HepG2 (cell line): ENCODE results near the gene SASH1. TPM values are rescaled to one million over a fixed set of nuclear protein-coding genes. Genes with fewer than 3 reads are reported as not detected.

Experiments used
- ATAC-seq: fragments of 200-7000 bp; cut with Tn5 transposase; 3 replicates; pipeline ENCODE4 v1.9.1; 2020; ENCODE audit warnings: mild to moderate bottlenecking, moderate library complexity
- BruUV-seq: library from RNA; stranded (reverse); fragments of 400-500 nt; replicated peaks from 2 replicates; lab custom pipeline; 2021; lab: Mats Ljungman, UMichigan
- CTCF ChIA-PET: fragments of 300-600 bp; formaldehyde crosslinking; extraction: SDS; loops from one replicate; lab custom pipeline; 2021; ENCODE audit warnings: low total read pairs, inconsistent platforms, low intra/inter-chr PET ratio; lab: Yijun Ruan, JAX
- POLR2A ChIA-PET: fragments of 350-600 bp; sonication (Branson Sonifier 250); formaldehyde crosslinking; loops from one replicate; lab custom pipeline; 2020; ENCODE audit warnings: antibody characterized with exemption, inconsistent platforms; lab: Yijun Ruan, JAX
- DNase-seq: peaks from one replicate; pipeline ENCODE4 v3.0.0-alpha.2; 2015; ENCODE audit warnings: low spot score
- FAIRE-seq: peaks from 3 replicates; lab custom pipeline; 2011; peaks lifted over from hg19 to GRCh38; lab: Jason Lieb, UNC
- H2AFZ ChIP-seq: one replicate; pipeline ENCODE4 v1.6.1; 2011; ENCODE audit warnings: low read length, inconsistent platforms
- H3K27ac ChIP-seq: fragments of 300-600 bp; 3 replicates; pipeline ENCODE4 v1.8.0; 2011; ENCODE audit warnings: mixed run types, mild to moderate bottlenecking, mixed read lengths, low read length, inconsistent platforms; ENCODE audit not compliant: insufficient read depth; ENCODE audit errors: extremely low read length
- H3K27me3 ChIP-seq, 2 experiments: fragments of 200-600 bp in 1 of 2; 2 replicates in 1 of 2; 3 replicates in 1 of 2; pipeline versions ENCODE4 v1.6.0 to v1.8.0; 2011; ENCODE audit warnings: low read length in 2 of 2, mild to moderate bottlenecking in 2 of 2, moderate library complexity in 2 of 2, inconsistent platforms in 1 of 2; ENCODE audit not compliant: insufficient read depth in 2 of 2, control insufficient read depth in 1 of 2
- H3K36me3 ChIP-seq, 2 experiments: fragments of 200-600 bp in 1 of 2; replicated peaks in 1 of 2; 2 replicates in 1 of 2; 3 replicates in 1 of 2; pipeline versions ENCODE4 v1.5.1 to v1.8.0; 2011; ENCODE audit warnings: low read length in 2 of 2, inconsistent platforms in 1 of 2; ENCODE audit not compliant: insufficient read depth in 2 of 2, control insufficient read depth in 1 of 2
- H3K4me1 ChIP-seq: 2 replicates; pipeline ENCODE4 v1.5.1; 2012; ENCODE audit warnings: low read length, inconsistent platforms; ENCODE audit not compliant: insufficient read depth
- H3K4me2 ChIP-seq: 2 replicates; pipeline ENCODE4 v1.6.0; 2011; ENCODE audit warnings: low read depth, low read length, inconsistent platforms
- H3K4me3 ChIP-seq, 3 experiments: fragments of 200-600 bp in 1 of 3; sonication (generic), shearing (Covaris generic) in 1 of 3; replicated peaks in 1 of 3; 2 replicates each; pipeline ENCODE4 v1.5.1; 2011 to 2016; ENCODE audit warnings: low read length in 3 of 3, inconsistent platforms in 2 of 3, low read depth in 2 of 3, mild to moderate bottlenecking in 2 of 3, control low read depth in 1 of 3, mixed read lengths in 1 of 3; ENCODE audit not compliant: insufficient read depth in 1 of 3
- H3K79me2 ChIP-seq: one replicate; pipeline ENCODE4 v1.6.1; 2011; ENCODE audit warnings: low read length, inconsistent platforms; ENCODE audit not compliant: insufficient read depth
- H3K9ac ChIP-seq: 2 replicates; pipeline ENCODE4 v1.6.0; 2011; ENCODE audit warnings: mild to moderate bottlenecking, low read depth, low read length, inconsistent platforms; ENCODE audit not compliant: insufficient read depth
- H3K9me3 ChIP-seq: 2 replicates; pipeline ENCODE4 v1.5.1; 2012; ENCODE audit warnings: mild to moderate bottlenecking, low read length
- H4K20me1 ChIP-seq: 2 replicates; pipeline ENCODE4 v1.6.0; 2011; ENCODE audit warnings: inconsistent platforms, mild to moderate bottlenecking, low read length, moderate library complexity; ENCODE audit not compliant: insufficient read depth
- ARID4A ChIP-seq: sonication (generic); formaldehyde crosslinking; IDR thresholded peaks from 2 replicates; pipeline ENCODE4 v1.5.0; 2020; ENCODE audit warnings: mild to moderate bottlenecking, missing genetic modification reagents, borderline replicate concordance
- CENPT ChIP-seq: sonication (generic); formaldehyde crosslinking; IDR thresholded peaks from 2 replicates; pipeline ENCODE4 v1.8.0; 2022; ENCODE audit warnings: low read depth, mild to moderate bottlenecking, moderate library complexity, missing genetic modification reagents
- KDM4B ChIP-seq: sonication (generic); formaldehyde crosslinking; IDR thresholded peaks from 2 replicates; pipeline ENCODE4 v1.4.0; 2020; ENCODE audit warnings: missing genetic modification reagents
- MTF2 ChIP-seq: sonication (generic); formaldehyde crosslinking; IDR thresholded peaks from 2 replicates; pipeline ENCODE4 v1.5.0; 2020; ENCODE audit warnings: missing genetic modification reagents, borderline replicate concordance
- NR0B2 ChIP-seq: sonication (generic); formaldehyde crosslinking; IDR thresholded peaks from 2 replicates; pipeline ENCODE4 v1.4.0; 2020; ENCODE audit warnings: mild to moderate bottlenecking, missing genetic modification reagents
- SMAD1 ChIP-seq: sonication (generic); formaldehyde crosslinking; IDR thresholded peaks from 2 replicates; pipeline ENCODE4 v1.4.0; 2020; ENCODE audit warnings: missing genetic modification reagents, low read depth, mild to moderate bottlenecking, borderline replicate concordance
- SRY ChIP-seq: sonication (generic); formaldehyde crosslinking; IDR thresholded peaks from 2 replicates; pipeline ENCODE4 v1.8.0; 2022; ENCODE audit warnings: mild to moderate bottlenecking, missing genetic modification reagents
- ZFP36L2 ChIP-seq: sonication (generic); formaldehyde crosslinking; IDR thresholded peaks from 2 replicates; pipeline ENCODE4 v1.4.0; 2020; ENCODE audit warnings: missing genetic modification reagents
- ZNF605 ChIP-seq: sonication (generic); formaldehyde crosslinking; IDR thresholded peaks from 2 replicates; pipeline ENCODE4 v1.8.0; 2022; ENCODE audit warnings: mild to moderate bottlenecking, missing genetic modification reagents
- ZUFSP ChIP-seq: sonication (generic); formaldehyde crosslinking; IDR thresholded peaks from 2 replicates; pipeline ENCODE4 v1.9.0; 2021; ENCODE audit warnings: missing genetic modification reagents, mild to moderate bottlenecking, borderline replicate concordance
- whole genome bisulfite sequencing: methylation state at CpG from one replicate; pipeline ENCODE4 v1.1.6; 2017; ENCODE audit warnings: low lambda C conversion rate; 5-methylcytosine and 5-hydroxymethylcytosine counted together
- in situ Hi-C: cut with HindIII; loops from 2 replicates; pipeline ENCODE4 v1.10.0; 2017; ENCODE audit warnings: low pct_unique_long_range_greater_than_20kb; ENCODE audit not compliant: extremely low pct_ligation_motif_present
- intact Hi-C: fragments of 100-400 bp; cut with micrococcal nuclease; formaldehyde crosslinking; loops from one replicate; pipeline ENCODE4 v1.10.0; 2022; ENCODE audit not compliant: unreplicated experiment
- polyA plus RNA-seq, 8 experiments: library from polyadenylated mRNA; depleted of rRNA in 3 of 8; stranded (reverse) in 7 of 8; unstranded in 1 of 8; fragments of >200 nt; fragmentation: Illumina TruSeq in 4 of 8; extraction: Trizol in 4 of 8; gene quantifications; 2 replicates each; pipeline versions ENCODE4 v1.2.1 to v1.2.3, GENCODE V29; 2011 to 2016; ENCODE audit warnings: low read depth in 4 of 8, missing spikeins in 1 of 8, mixed read lengths in 1 of 8; ENCODE audit not compliant: insufficient read depth in 1 of 8
- total RNA-seq, 5 experiments: library from RNA; depleted of rRNA; stranded (reverse); fragments of >200 nt; fragmentation: Illumina TruSeq; extraction: Trizol; gene quantifications; 2 replicates each; pipeline ENCODE4 v1.2.3, GENCODE V29; 2016; ENCODE audit warnings: low read depth in 1 of 5
- TF ChIP-seq, protein P1 (sequence below): sonication (generic); formaldehyde crosslinking; IDR thresholded peaks from 2 replicates; pipeline ENCODE4 v1.5.0; 2020; ENCODE audit warnings: mild to moderate bottlenecking, low read depth, missing genetic modification reagents, borderline replicate concordance
- TF ChIP-seq, protein P2 (sequence below): sonication (generic); formaldehyde crosslinking; conservative IDR thresholded peaks from 2 replicates; pipeline ENCODE4 v1.4.0; 2020; ENCODE audit warnings: missing genetic modification reagents
- TF ChIP-seq, protein P3 (sequence below): sonication (generic); formaldehyde crosslinking; IDR thresholded peaks from 2 replicates; pipeline ENCODE4 v1.4.0; 2020; ENCODE audit warnings: mild to moderate bottlenecking, missing genetic modification reagents

Gene SASH1
- total and polyA plus RNA-seq, 2 of the 13 experiments (the other 11 are each of a cell fraction or from before 2014, with no cell fraction given): 7.5 to 8.2 TPM

GRCh38 chr6:148342100-148342349 lies 613 bp upstream of the SASH1 start:
- ChIA-PET CTCF (no interaction called here), POLR2A (interaction anchor here (0.7 kb wide), 1 partner anchor 22 kb away, joined by 3 read pairs; no protein-coding TSS in a partner anchor)
- ATAC-seq (no peak), DNase-seq (no peak), FAIRE-seq (no peak)
- peak overlapping the region; percentile 62 to 93 (median 82) for H3K4me3 ChIP-seq
- H3K27me3 ChIP-seq: no peaks in the 10 kb centered on the region; a peak in 1 of 5 replicates
- peak overlapping the region; percentile 95 for H3K27ac ChIP-seq
- WGBS: 3% methylated on average over 8 of the region's 8 CpGs
- intact Hi-C loops (loop anchor here (1.0 to 5.0 kb wide), 3 partner anchors 35 to 122 kb away; no protein-coding TSS in a partner anchor), in situ Hi-C loops (no loop called here)
- peaks cover 13% of the 10 kb centered on the region for H3K79me2 ChIP-seq
- peak overlapping the region; percentile 95 for H3K4me2 ChIP-seq
- peaks cover 49% of the 10 kb centered on the region for H3K4me1 ChIP-seq
- 0 out of 2 replicates have a peak, but pooled peaks cover 4% of the 10 kb centered on the region for H4K20me1 ChIP-seq
- no peaks in the 10 kb centered on the region for H3K9me3 ChIP-seq
- H3K36me3 ChIP-seq: no peaks in the 10 kb centered on the region
- H3K9ac ChIP-seq: peak overlapping the region; percentile 88
- peak overlapping the region; percentile 94 for H2AFZ ChIP-seq
- BruUV-seq: no TSS peak
- TF ChIP-seq MTF2 (CRISPR knock-in tag) (0 out of 2 replicates have a peak, but pooled peaks have one; percentile 58), NR0B2 (no peak), KDM4B (CRISPR knock-in tag) (no peak), ZNF605 (CRISPR knock-in tag) (peak; percentile 62; the same call in 1 of the 2 replicates), ZUFSP (CRISPR knock-in tag) (no peak), SMAD1 (CRISPR knock-in tag) (no peak), ARID4A (CRISPR knock-in tag) (no peak), ZFP36L2 (no peak), CENPT (CRISPR knock-in tag) (no peak), SRY (CRISPR knock-in tag) (no peak; the same call in 1 of the 2 replicates)
- TF ChIP-seq, protein P1, sequence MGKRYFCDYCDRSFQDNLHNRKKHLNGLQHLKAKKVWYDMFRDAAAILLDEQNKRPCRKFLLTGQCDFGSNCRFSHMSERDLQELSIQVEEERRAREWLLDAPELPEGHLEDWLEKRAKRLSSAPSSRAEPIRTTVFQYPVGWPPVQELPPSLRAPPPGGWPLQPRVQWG (CRISPR knock-in tag): no peak
- TF ChIP-seq, protein P2, sequence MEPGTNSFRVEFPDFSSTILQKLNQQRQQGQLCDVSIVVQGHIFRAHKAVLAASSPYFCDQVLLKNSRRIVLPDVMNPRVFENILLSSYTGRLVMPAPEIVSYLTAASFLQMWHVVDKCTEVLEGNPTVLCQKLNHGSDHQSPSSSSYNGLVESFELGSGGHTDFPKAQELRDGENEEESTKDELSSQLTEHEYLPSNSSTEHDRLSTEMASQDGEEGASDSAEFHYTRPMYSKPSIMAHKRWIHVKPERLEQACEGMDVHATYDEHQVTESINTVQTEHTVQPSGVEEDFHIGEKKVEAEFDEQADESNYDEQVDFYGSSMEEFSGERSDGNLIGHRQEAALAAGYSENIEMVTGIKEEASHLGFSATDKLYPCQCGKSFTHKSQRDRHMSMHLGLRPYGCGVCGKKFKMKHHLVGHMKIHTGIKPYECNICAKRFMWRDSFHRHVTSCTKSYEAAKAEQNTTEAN (CRISPR knock-in tag): peak; percentile 22; the same call in 1 of the 2 replicates
- TF ChIP-seq, protein P3, sequence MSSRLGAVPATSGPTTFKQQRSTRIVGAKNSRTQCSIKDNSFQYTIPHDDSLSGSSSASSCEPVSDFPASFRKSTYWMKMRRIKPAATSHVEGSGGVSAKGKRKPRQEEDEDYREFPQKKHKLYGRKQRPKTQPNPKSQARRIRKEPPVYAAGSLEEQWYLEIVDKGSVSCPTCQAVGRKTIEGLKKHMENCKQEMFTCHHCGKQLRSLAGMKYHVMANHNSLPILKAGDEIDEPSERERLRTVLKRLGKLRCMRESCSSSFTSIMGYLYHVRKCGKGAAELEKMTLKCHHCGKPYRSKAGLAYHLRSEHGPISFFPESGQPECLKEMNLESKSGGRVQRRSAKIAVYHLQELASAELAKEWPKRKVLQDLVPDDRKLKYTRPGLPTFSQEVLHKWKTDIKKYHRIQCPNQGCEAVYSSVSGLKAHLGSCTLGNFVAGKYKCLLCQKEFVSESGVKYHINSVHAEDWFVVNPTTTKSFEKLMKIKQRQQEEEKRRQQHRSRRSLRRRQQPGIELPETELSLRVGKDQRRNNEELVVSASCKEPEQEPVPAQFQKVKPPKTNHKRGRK (CRISPR knock-in tag): no peak
